Fibroblast of lung (primary cell): ENCODE data around the gene PCED1A. TPM values are rescaled to one million over a fixed set of nuclear protein-coding genes. Genes with fewer than 3 reads are reported as not detected.

Experiments used
- DNase-seq, 2 donors: peaks; one replicate each; pipeline versions ENCODE4 v3.0.0 to v3.0.0-alpha.2; 2010; ENCODE audit warnings: low read depth in 2 of 2
- H2AFZ ChIP-seq: 2 replicates; pipeline ENCODE4 v1.5.1; 2012; ENCODE audit warnings: low read length, control low read depth, inconsistent platforms
- H3K27ac ChIP-seq: 2 replicates; pipeline ENCODE4 v1.5.1; 2011; ENCODE audit warnings: low read length, control low read depth; ENCODE audit not compliant: insufficient read depth
- H3K27me3 ChIP-seq: 2 replicates; pipeline ENCODE4 v1.5.1; 2011; ENCODE audit warnings: mild to moderate bottlenecking, low read length; ENCODE audit not compliant: control insufficient read depth, insufficient read depth
- H3K36me3 ChIP-seq: 2 replicates; pipeline ENCODE4 v1.5.1; 2011; ENCODE audit warnings: low read length; ENCODE audit not compliant: control insufficient read depth, insufficient read depth
- H3K4me1 ChIP-seq: 2 replicates; pipeline ENCODE4 v1.5.1; 2011; ENCODE audit warnings: low read length; ENCODE audit not compliant: control insufficient read depth, insufficient read depth; ENCODE audit errors: extremely low read depth
- H3K4me2 ChIP-seq: 2 replicates; pipeline ENCODE4 v1.5.1; 2011; ENCODE audit warnings: low read length, control low read depth; ENCODE audit not compliant: insufficient read depth; ENCODE audit errors: extremely low read depth
- H3K4me3 ChIP-seq, 4 experiments: fragments of 200-600 bp in 1 of 4; sonication (generic) in 1 of 4; replicated peaks in 1 of 4; 2 replicates each; pipeline ENCODE4 v1.5.1; 2011 to 2016; ENCODE audit warnings: low read length in 4 of 4, low read depth in 3 of 4, mild to moderate bottlenecking in 3 of 4, control low read depth in 2 of 4, inconsistent platforms in 1 of 4, mixed read lengths in 1 of 4; ENCODE audit not compliant: insufficient read depth in 1 of 4; ENCODE audit errors: control extremely low read depth in 1 of 4
- H3K79me2 ChIP-seq: 2 replicates; pipeline ENCODE4 v1.5.1; 2012; ENCODE audit warnings: mild to moderate bottlenecking, low read length, inconsistent platforms; ENCODE audit not compliant: control insufficient read depth, insufficient read depth
- H3K9ac ChIP-seq: 2 replicates; pipeline ENCODE4 v1.5.1; 2011; ENCODE audit warnings: mild to moderate bottlenecking, low read length, control low read depth; ENCODE audit not compliant: insufficient read depth
- H3K9me3 ChIP-seq: 2 replicates; pipeline ENCODE4 v1.5.1; 2012; ENCODE audit warnings: low read depth, low read length; ENCODE audit not compliant: control insufficient read depth, insufficient read depth
- H4K20me1 ChIP-seq: 2 replicates; pipeline ENCODE4 v1.5.1; 2011; ENCODE audit warnings: low read length; ENCODE audit not compliant: control insufficient read depth, insufficient read depth; ENCODE audit errors: extremely low read depth
- CTCF ChIP-seq, 2 donors: IDR thresholded peaks in 1 of 2; conservative IDR thresholded peaks in 1 of 2; 1 replicate in 1 of 2; 2 replicates in 1 of 2; pipeline ENCODE4 v1.5.1; 2011 to 2012; ENCODE audit warnings: low read length in 2 of 2, control low read depth in 1 of 2, inconsistent platforms in 1 of 2, low read depth in 1 of 2, mild to moderate bottlenecking in 1 of 2
- EZH2 ChIP-seq: IDR thresholded peaks from 2 replicates; pipeline ENCODE4 v1.5.1; 2012; ENCODE audit warnings: low read length, control low read depth, mild to moderate bottlenecking; ENCODE audit errors: missing control alignments
- polyA plus RNA-seq, 2 donors: library from polyadenylated mRNA; depleted of rRNA in 1 of 2; stranded (reverse) in 1 of 2; unstranded in 1 of 2; fragments of >200 nt; gene quantifications; 2 replicates each; pipeline ENCODE4 v1.2.1, GENCODE V29; 2011 to 2012; ENCODE audit warnings: missing spikeins in 1 of 2
- total RNA-seq: library from RNA; depleted of rRNA; stranded (reverse); fragments of >200 nt; gene quantifications from 2 replicates; pipeline ENCODE4 v1.2.1, GENCODE V29; 2014

PCED1A gene
- total and polyA plus RNA-seq, 2 donors (not counting 1 experiment from before 2014, with no cell fraction given) = 16.4 to 26.4 TPM

GRCh38 chr20:2820084-2820895 lies 20.2 kb downstream of the PCED1A start:
- H3K79me2 ChIP-seq = no peaks in the 10 kb centered on the region
- H3K9me3 ChIP-seq = no peaks in the 10 kb centered on the region
- no peak overlapping the region for H2AFZ ChIP-seq
- H4K20me1 ChIP-seq = no peaks in the 10 kb centered on the region
- peak overlapping the region; percentile 55 for H3K4me2 ChIP-seq
- peak; percentile 39 to 63 for DNase-seq
- TF ChIP-seq CTCF (conservative IDR thresholded peaks at IDR 0.05 in 1 of 2, IDR thresholded peaks at IDR 0.05 in 1 of 2; ENCODE audit: low read depth in 1 of 2, low read length in 2 of 2) = no peak
- peak; percentile 63 for TF ChIP-seq EZH2
- no peak overlapping the region for H3K4me3 ChIP-seq
- no peaks in the 10 kb centered on the region for H3K36me3 ChIP-seq
- peaks cover 20% of the 10 kb centered on the region for H3K4me1 ChIP-seq
- H3K27ac ChIP-seq = peak overlapping the region; percentile 35
- peaks cover 14% of the 10 kb centered on the region for H3K27me3 ChIP-seq
- H3K9ac ChIP-seq = no peak overlapping the region

GRCh38 chr20:2817891-2818595 lies 22.4 kb downstream of the PCED1A start:
- DNase-seq = peak in 1 of 2 donors; percentile 32
- Histone ChIP-seq H3K79me2 (no peaks in the 10 kb centered on the region), H2AFZ (no peak overlapping the region), H3K4me1 (peaks cover 29% of the 10 kb centered on the region), H3K27ac (no peak overlapping the region), H4K20me1 (no peaks in the 10 kb centered on the region), H3K36me3 (no peaks in the 10 kb centered on the region), H3K4me3 (no peak overlapping the region), H3K4me2 (no peak overlapping the region), H3K9me3 (no peaks in the 10 kb centered on the region), H3K27me3 (peaks cover 14% of the 10 kb centered on the region), H3K9ac (no peak overlapping the region)
- TF ChIP-seq CTCF (conservative IDR thresholded peaks at IDR 0.05 in 1 of 2, IDR thresholded peaks at IDR 0.05 in 1 of 2; ENCODE audit: low read depth in 1 of 2, low read length in 2 of 2) = no peak
- no peak for TF ChIP-seq EZH2

- no peak overlapping the region for H2AFZ ChIP-seq
- no peak overlapping the region for H3K27ac ChIP-seq
- H3K9me3 ChIP-seq = no peaks in the 10 kb centered on the region
- no peak overlapping the region for H3K4me2 ChIP-seq
- H4K20me1 ChIP-seq = no peaks in the 10 kb centered on the region
- no peak overlapping the region for H3K4me3 ChIP-seq
- no peaks in the 10 kb centered on the region for H3K36me3 ChIP-seq
- peaks cover 14% of the 10 kb centered on the region for H3K27me3 ChIP-seq
- H3K9ac ChIP-seq = no peak overlapping the region
- no peak for TF ChIP-seq CTCF (conservative IDR thresholded peaks at IDR 0.05 in 1 of 2, IDR thresholded peaks at IDR 0.05 in 1 of 2; ENCODE audit: low read depth in 1 of 2, low read length in 2 of 2)
- no peak for TF ChIP-seq EZH2
- DNase-seq = no peak
- peaks cover 29% of the 10 kb centered on the region for H3K4me1 ChIP-seq
- H3K79me2 ChIP-seq = no peaks in the 10 kb centered on the region
These were observed 23.1 kb downstream of the PCED1A start for GRCh38 chr20:2817341-2817726.
